Nephron progenitor cell (in vitro differentiated cells): ENCODE data around the gene CPNE2.

ENCODE experiments used
- DNase-seq: peaks from one replicate; pipeline ENCODE4 v3.0.0; 2021
- H3K27ac Mint-ChIP-seq: 2 replicates; pipeline ENCODE4 v1.8.0; 2021; ENCODE audit warnings: mild to moderate bottlenecking, moderate library complexity, mixed read lengths
- H3K27me3 Mint-ChIP-seq: 2 replicates; pipeline ENCODE4 v1.8.0; 2021; ENCODE audit warnings: mild to moderate bottlenecking, low read depth, mixed read lengths; ENCODE audit not compliant: poor library complexity
- H3K36me3 Mint-ChIP-seq: 2 replicates; pipeline ENCODE4 v1.8.0; 2021; ENCODE audit warnings: low read depth, mixed read lengths
- H3K4me1 Mint-ChIP-seq: 2 replicates; pipeline ENCODE4 v1.8.0; 2021; ENCODE audit warnings: mixed read lengths
- H3K4me3 Mint-ChIP-seq: 2 replicates; pipeline ENCODE4 v1.8.0; 2021; ENCODE audit warnings: mild to moderate bottlenecking, moderate library complexity, mixed read lengths
- H3K9me3 Mint-ChIP-seq: 2 replicates; pipeline ENCODE4 v1.8.0; 2021; ENCODE audit warnings: mild to moderate bottlenecking, moderate library complexity, mixed read lengths
- TF ChIP-seq, protein P1 (sequence below): fragments of 200-600 bp; sonication (generic); IDR thresholded peaks from 2 replicates; pipeline ENCODE4 v1.5.0; 2021; ENCODE audit warnings: antibody characterized with exemption

The CPNE2 gene

DNA sequence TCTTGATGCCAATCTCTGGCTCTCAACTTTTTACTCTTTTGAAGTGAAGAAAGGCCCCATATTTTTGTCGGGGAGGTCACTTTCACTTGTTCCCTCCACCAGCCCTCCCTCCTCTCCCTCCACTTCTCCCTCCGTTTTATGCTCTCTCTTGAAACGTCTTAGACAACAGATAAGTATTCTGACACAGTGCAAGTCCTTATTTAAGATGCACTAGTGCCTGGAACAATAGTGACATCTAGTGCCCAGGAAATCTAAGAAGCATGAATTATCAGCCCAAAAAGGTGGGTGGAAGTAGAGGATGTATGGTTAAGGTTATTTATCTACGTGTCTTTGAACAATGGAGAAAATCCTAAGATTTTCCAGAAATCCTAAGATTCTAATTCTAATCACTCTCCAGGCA lies 75.6 kb downstream of the CPNE2 start:
- DNase-seq, result no peak
- Mint-ChIP-seq H3K27ac (no peak overlapping the region), H3K36me3 (peaks cover 69% of the 10 kb centered on the region), H3K4me1 (peaks cover 37% of the 10 kb centered on the region), H3K9me3 (no peaks in the 10 kb centered on the region), H3K4me3 (peak overlapping the region; percentile 4), H3K27me3 (peaks cover 4% of the 10 kb centered on the region)
- TF ChIP-seq, protein P1, sequence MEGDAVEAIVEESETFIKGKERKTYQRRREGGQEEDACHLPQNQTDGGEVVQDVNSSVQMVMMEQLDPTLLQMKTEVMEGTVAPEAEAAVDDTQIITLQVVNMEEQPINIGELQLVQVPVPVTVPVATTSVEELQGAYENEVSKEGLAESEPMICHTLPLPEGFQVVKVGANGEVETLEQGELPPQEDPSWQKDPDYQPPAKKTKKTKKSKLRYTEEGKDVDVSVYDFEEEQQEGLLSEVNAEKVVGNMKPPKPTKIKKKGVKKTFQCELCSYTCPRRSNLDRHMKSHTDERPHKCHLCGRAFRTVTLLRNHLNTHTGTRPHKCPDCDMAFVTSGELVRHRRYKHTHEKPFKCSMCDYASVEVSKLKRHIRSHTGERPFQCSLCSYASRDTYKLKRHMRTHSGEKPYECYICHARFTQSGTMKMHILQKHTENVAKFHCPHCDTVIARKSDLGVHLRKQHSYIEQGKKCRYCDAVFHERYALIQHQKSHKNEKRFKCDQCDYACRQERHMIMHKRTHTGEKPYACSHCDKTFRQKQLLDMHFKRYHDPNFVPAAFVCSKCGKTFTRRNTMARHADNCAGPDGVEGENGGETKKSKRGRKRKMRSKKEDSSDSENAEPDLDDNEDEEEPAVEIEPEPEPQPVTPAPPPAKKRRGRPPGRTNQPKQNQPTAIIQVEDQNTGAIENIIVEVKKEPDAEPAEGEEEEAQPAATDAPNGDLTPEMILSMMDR, result peak; percentile 56

DNA sequence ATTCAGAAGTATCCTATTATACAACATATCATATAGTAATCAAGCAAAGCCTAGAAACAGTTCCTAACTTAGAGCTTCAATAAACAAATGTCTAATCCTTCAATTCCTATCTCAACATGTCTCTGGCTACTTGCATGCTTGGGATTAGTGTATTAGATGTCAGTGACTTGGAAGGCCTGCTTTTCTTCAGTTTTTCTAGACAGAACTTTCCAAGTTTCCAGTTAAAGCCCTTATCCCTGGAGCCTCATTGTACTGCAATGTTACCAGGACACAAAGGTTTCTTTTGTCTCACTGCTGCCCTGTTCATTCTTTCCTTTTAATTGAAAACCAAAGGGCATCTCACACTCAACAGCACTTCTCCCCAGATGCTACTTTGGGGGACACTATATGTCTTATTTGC lies 76.9 kb downstream of the CPNE2 start:
- no peak for DNase-seq
- Mint-ChIP-seq H3K36me3 (peaks cover 67% of the 10 kb centered on the region), H3K27me3 (peaks cover 4% of the 10 kb centered on the region), H3K27ac (peak overlapping the region; percentile 12), H3K4me3 (no peak overlapping the region), H3K9me3 (no peaks in the 10 kb centered on the region), H3K4me1 (peaks cover 28% of the 10 kb centered on the region)
- TF ChIP-seq, protein P1, result no peak

DNA sequence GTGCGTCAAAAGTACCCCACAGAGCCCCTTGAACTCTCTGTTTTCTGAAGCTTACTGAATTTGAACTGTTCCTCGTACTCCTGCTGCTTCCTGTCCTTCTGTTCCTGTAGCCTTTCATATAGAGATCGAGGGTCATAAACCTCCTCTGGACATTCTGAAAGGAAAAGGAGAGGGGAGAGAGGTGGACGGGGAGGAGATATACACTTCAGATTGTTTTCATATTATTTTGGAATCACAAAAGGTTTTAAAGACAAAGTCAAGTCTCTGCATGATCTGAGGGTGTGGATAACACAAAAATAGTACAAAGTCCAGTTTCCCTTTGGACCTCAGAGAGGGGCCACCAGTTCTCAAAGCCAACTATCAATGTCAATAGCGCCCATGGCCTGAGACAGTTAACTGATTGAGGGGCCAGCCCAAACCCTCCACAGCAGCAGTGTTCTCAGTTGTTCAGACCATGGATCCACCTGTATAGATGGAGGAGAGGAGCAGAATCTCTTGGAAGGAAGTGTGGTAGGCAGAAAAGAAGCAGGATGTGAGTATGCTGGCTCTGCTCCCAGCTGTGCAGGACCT lies 80.4 kb downstream of the CPNE2 start:
- Mint-ChIP-seq H3K4me1 (peaks cover 10% of the 10 kb centered on the region), H3K27me3 (peaks cover 4% of the 10 kb centered on the region), H3K9me3 (no peaks in the 10 kb centered on the region), H3K4me3 (no peak overlapping the region), H3K27ac (no peak overlapping the region), H3K36me3 (peaks cover 45% of the 10 kb centered on the region)
- no peak for DNase-seq
- TF ChIP-seq, protein P1, result no peak

DNA sequence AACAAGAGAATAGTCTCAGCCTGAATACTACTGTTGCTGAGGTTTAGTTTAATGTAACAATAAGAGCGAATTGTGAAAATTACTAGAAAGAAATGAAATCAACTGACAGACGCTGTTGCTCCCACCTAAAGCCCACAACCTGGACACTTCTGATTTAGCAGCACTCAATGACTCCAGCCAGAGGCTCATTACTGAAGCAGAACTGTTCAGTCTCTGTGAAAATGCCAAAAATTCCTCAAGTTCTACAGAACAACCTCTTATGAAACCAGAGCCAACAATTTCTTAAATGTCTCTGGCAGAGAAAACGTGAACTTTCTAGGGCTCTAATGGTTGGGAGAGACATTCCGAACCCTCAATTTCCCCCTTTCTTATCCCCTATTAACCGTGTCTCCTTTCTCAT lies 83.5 kb downstream of the CPNE2 start:
- TF ChIP-seq, protein P1, result no peak
- peaks cover 36% of the 10 kb centered on the region for H3K36me3 Mint-ChIP-seq
- peaks cover 4% of the 10 kb centered on the region for H3K27me3 Mint-ChIP-seq
- no peaks in the 10 kb centered on the region for H3K9me3 Mint-ChIP-seq
- DNase-seq, result no peak
- H3K4me3 Mint-ChIP-seq, result no peak overlapping the region
- H3K4me1 Mint-ChIP-seq, result peaks cover 4% of the 10 kb centered on the region
- no peak overlapping the region for H3K27ac Mint-ChIP-seq

DNA sequence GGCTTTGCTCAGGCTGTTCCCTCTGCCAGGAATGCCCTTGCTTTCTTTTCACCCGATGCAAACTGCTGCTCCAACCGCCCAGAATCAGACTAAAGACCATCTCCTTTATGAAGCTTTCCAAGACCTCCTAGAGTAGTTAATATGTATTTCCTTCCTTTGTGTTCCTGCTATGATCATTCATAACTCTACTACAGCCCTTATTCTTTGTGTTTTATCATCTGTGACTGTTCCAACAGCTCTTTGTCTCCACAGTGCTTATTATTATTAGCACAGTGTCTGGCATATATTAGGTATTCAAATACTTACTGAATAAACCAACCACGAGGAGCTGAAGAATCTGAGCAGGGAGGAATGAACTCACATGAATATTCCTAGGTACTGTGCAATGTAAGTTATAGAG lies 85.8 kb downstream of the CPNE2 start:
- TF ChIP-seq, protein P1, result no peak
- H3K9me3 Mint-ChIP-seq, result no peaks in the 10 kb centered on the region
- no peaks in the 10 kb centered on the region for H3K27me3 Mint-ChIP-seq
- H3K4me3 Mint-ChIP-seq, result no peak overlapping the region
- no peak overlapping the region for H3K27ac Mint-ChIP-seq
- DNase-seq, result no peak
- H3K36me3 Mint-ChIP-seq, result peaks cover 14% of the 10 kb centered on the region
- H3K4me1 Mint-ChIP-seq, result peaks cover 9% of the 10 kb centered on the region

DNA sequence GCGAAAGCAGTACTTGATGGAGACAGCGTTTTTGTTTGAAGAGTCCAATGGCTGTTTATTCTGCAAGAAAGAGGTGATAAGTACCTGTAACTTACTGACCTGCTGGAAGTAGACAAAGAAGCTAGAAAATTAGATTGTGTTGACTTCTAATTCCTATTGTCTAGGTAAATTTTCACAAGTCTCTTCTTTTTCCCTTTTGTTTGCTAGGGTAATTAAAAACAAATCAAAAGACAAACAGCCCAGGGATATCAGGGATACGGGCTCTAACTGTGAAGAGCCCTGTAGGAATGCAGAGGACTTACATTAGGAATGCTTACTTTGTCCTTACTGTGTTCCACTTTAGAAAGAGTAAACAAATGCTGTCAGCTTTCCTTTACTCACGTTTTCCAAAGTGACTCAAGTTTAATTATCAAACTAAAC lies 86.4 kb downstream of the CPNE2 start:
- H3K4me3 Mint-ChIP-seq, result no peak overlapping the region
- peaks cover 8% of the 10 kb centered on the region for H3K36me3 Mint-ChIP-seq
- H3K27ac Mint-ChIP-seq, result no peak overlapping the region
- TF ChIP-seq, protein P1, result no peak
- peaks cover 2% of the 10 kb centered on the region for H3K9me3 Mint-ChIP-seq
- H3K27me3 Mint-ChIP-seq, result no peaks in the 10 kb centered on the region
- H3K4me1 Mint-ChIP-seq, result peaks cover 11% of the 10 kb centered on the region
- no peak for DNase-seq
